ENCODE measurements around the gene GRIN3A. TPM values are rescaled to one million over a fixed set of nuclear protein-coding genes. Genes with fewer than 3 reads are reported as not detected.

Gene GRIN3A
- total RNA-seq, 3 donors from 2014 or later = 0.98 to 1.2 (median 1.0) TPM

DNA sequence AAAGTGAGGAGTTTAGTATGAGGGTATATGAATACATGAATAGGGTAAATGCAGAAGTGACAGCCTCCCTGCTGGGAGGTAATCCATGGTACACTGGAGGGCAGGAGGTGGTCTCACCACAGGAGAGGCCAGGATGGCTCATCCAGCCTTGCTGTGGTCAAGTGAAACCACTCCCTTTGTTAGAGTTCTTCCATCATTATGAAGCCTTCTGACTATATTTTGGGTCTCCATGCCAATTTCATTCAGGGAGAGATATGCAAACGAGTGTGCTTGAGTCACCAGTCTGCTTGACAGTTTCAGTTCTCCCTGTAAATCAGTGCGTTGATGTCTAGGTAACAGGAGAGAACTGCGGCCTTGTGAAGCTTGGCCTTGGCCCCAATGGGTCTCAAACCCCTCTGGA lies 160.1 kb downstream of the GRIN3A start:
- ATAC-seq = no peak

DNA sequence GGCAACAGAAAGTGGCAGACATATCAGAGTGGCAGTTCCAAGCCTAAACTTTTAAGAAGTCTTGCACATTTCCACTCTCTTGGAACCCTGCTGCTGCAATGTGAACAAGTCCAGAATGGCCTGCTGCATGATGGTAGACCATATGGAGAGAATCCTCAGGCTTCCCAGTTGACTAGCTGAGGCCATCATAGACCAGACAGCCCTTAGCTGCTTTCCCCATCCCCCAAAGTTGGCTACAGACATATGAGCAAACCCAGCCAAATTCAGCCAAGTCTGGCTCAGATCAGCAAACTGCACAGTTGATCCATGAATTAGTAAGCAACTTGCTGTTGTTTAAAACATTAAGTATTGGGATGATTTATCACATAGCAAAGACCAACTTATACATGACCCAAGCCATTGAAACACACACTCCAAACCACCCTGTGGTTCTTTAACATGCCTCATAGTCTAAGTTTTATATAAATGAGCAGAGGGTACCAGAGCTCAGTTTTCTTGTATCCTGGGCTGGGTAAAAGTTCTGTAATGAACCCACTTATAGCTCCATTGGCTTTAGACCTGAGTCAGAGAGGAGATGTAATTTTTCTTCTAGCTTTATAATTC lies 163.6 kb downstream of the GRIN3A start:
- Histone ChIP-seq H3K36me3 (ENCODE audit: low read depth) (no peaks in the 10 kb centered on the region), H3K9me3 (no peaks in the 10 kb centered on the region), H3K4me1 (ENCODE audit: low read depth) (no peaks in the 10 kb centered on the region), H3K4me3 (no peak overlapping the region)
- TF ChIP-seq, protein P1, sequence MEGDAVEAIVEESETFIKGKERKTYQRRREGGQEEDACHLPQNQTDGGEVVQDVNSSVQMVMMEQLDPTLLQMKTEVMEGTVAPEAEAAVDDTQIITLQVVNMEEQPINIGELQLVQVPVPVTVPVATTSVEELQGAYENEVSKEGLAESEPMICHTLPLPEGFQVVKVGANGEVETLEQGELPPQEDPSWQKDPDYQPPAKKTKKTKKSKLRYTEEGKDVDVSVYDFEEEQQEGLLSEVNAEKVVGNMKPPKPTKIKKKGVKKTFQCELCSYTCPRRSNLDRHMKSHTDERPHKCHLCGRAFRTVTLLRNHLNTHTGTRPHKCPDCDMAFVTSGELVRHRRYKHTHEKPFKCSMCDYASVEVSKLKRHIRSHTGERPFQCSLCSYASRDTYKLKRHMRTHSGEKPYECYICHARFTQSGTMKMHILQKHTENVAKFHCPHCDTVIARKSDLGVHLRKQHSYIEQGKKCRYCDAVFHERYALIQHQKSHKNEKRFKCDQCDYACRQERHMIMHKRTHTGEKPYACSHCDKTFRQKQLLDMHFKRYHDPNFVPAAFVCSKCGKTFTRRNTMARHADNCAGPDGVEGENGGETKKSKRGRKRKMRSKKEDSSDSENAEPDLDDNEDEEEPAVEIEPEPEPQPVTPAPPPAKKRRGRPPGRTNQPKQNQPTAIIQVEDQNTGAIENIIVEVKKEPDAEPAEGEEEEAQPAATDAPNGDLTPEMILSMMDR (IDR thresholded peaks at IDR 0.05) = no peak
- ATAC-seq = no peak
- intact Hi-C loops (cut with DNase I, micrococcal nuclease) = no loop called here
- no peak for DNase-seq

More for the DNA sequence above, 160.1 kb downstream of the GRIN3A start:
- H3K9me3 ChIP-seq = no peaks in the 10 kb centered on the region
- H3K4me1 ChIP-seq (ENCODE audit: low read depth) = no peaks in the 10 kb centered on the region
- intact Hi-C loops (cut with DNase I, micrococcal nuclease) = no loop called here
- no peak overlapping the region for H3K4me3 ChIP-seq
- DNase-seq = no peak
- TF ChIP-seq, protein P1 (IDR thresholded peaks at IDR 0.05) = no peak
- H3K36me3 ChIP-seq (ENCODE audit: low read depth) = no peaks in the 10 kb centered on the region

DNA sequence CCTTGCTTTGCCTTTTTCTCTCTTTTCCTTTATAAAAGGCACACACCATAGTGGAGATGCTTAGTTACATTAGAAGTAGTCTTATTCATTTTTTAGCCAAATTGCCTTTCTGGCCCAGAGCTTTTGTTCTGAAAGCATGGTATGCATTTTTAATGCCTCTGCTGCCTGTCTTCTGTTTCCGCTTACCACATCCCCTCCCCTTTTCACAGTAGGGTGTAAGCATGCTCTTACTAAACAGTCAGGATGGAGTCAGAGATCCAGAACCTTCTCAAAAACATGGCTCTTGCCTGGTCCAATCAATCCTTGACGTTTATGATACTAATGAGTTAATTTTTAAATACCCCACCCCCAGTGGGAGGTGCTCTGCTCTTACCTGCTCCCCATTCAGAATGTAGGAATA lies 166.1 kb downstream of the GRIN3A start:
- no peaks in the 10 kb centered on the region for H3K36me3 ChIP-seq (ENCODE audit: low read depth)
- intact Hi-C loops (cut with DNase I, micrococcal nuclease) = no loop called here
- no peak overlapping the region for H3K4me3 ChIP-seq
- DNase-seq (no peak), ATAC-seq (no peak)
- TF ChIP-seq, protein P1 (IDR thresholded peaks at IDR 0.05) = no peak
- no peaks in the 10 kb centered on the region for H3K4me1 ChIP-seq (ENCODE audit: low read depth)
- H3K9me3 ChIP-seq = no peaks in the 10 kb centered on the region

DNA sequence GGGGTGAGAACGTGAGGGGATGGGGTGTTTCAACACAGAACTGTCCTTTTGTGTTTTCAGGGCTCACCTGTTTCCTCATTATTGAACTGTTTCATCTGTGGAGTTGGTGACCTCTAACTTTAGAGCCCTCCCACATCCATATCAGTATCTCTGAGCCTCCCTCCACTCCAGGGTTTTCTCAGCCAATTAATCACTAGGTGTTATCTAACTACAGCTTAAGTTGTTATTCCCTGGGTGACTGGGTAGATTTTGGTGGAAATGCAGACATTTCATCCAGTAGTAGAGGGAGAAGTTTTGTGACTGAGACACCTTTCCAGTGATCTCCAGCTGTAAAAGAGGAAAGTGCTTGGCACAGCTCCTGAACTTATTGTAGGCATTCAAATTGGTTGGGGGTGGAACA lies 167.3 kb downstream of the GRIN3A start:
- TF ChIP-seq, protein P1 (IDR thresholded peaks at IDR 0.05) = no peak
- intact Hi-C loops (cut with DNase I, micrococcal nuclease) = no loop called here
- no peak for ATAC-seq
- Histone ChIP-seq H3K4me3 (no peak overlapping the region), H3K9me3 (no peaks in the 10 kb centered on the region), H3K4me1 (ENCODE audit: low read depth) (no peaks in the 10 kb centered on the region), H3K36me3 (ENCODE audit: low read depth) (no peaks in the 10 kb centered on the region)
- no peak for DNase-seq

DNA sequence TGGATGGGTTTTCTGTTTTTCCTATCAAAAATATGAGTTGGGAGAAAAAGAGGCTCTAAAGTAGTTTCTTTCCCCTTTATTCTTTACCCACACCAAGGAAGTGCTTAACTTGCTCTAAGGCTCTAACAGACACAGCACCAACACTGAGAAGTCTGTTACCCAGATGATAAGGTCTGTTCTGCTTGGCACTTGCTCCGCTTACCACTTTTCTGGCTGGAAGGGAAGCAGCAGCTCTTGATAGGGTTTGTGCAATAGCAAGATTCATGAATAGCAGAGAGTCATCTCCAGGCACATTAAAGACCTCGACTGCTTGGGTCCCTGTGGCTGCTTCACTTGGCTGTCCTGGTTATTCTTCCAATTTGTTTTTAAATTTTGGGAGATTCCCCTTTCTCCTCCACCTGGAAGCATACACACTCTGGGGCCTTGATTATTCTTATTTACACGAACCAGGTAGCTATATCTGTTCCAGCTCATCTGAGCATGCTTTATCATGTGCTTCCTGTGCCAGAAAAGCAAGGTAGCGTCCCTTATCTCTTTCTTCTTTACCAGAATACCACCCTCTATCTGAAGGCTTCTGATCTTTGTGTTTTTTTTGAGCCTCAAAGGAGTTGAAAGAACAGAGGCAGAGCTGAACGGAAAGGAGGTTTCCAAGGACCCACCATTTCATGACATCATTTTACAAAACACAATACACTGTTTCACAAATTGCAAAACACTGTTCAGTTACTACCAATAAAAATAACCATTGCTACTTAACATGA lies 168.5 kb downstream of the GRIN3A start:
- H3K4me1 ChIP-seq (ENCODE audit: low read depth) = no peaks in the 10 kb centered on the region
- H3K9me3 ChIP-seq = no peaks in the 10 kb centered on the region
- H3K36me3 ChIP-seq (ENCODE audit: low read depth) = no peaks in the 10 kb centered on the region
- H3K4me3 ChIP-seq = no peak overlapping the region
- intact Hi-C loops (cut with DNase I, micrococcal nuclease) = no loop called here
- no peak for DNase-seq
- ATAC-seq = no peak
- TF ChIP-seq, protein P1 (IDR thresholded peaks at IDR 0.05) = no peak
